Measurements from ENCODE around the gene ABCC4. TPM values are rescaled to one million over a fixed set of nuclear protein-coding genes. Genes with fewer than 3 reads are reported as not detected.

Gene ABCC4
- total RNA-seq, 1 donor from 2014 or later = 4.0 TPM

GRCh38 chr13:95337597-95337996 is 36.3 kb upstream of the ABCC4 start:
- H3K4me1 Mint-ChIP-seq (ENCODE audit: unreplicated experiment) = no peaks in the 10 kb centered on the region
- no peaks in the 10 kb centered on the region for H3K36me3 Mint-ChIP-seq (ENCODE audit: unreplicated experiment)
- H3K27me3 Mint-ChIP-seq (ENCODE audit: unreplicated experiment) = peaks cover 6% of the 10 kb centered on the region
- H3K9me3 Mint-ChIP-seq (ENCODE audit: unreplicated experiment) = no peaks in the 10 kb centered on the region
- H3K27ac Mint-ChIP-seq (ENCODE audit: unreplicated experiment) = no peak overlapping the region
- no peak for TF ChIP-seq CTCF (IDR thresholded peaks at IDR 0.05)
- no peak for DNase-seq (ENCODE audit: extremely low spot score, unreplicated experiment)
- H3K4me3 Mint-ChIP-seq (ENCODE audit: unreplicated experiment) = no peak overlapping the region

- Mint-ChIP-seq H3K4me3 (ENCODE audit: unreplicated experiment) (no peak overlapping the region), H3K36me3 (ENCODE audit: unreplicated experiment) (no peaks in the 10 kb centered on the region)
Observed at GRCh38 chr13:95335667-95336066, 34.4 kb upstream of the ABCC4 start.

GRCh38 chr13:95328386-95328785 is 27.1 kb upstream of the ABCC4 start:
- no peak for TF ChIP-seq CTCF (IDR thresholded peaks at IDR 0.05)
- H3K27ac Mint-ChIP-seq (ENCODE audit: unreplicated experiment) = no peak overlapping the region

More at GRCh38 chr13:95335667-95336066, 34.4 kb upstream of the ABCC4 start:
- Mint-ChIP-seq H3K9me3 (ENCODE audit: unreplicated experiment) (no peaks in the 10 kb centered on the region), H3K27ac (ENCODE audit: unreplicated experiment) (no peak overlapping the region), H3K27me3 (ENCODE audit: unreplicated experiment) (peaks cover 6% of the 10 kb centered on the region), H3K4me1 (ENCODE audit: unreplicated experiment) (no peaks in the 10 kb centered on the region)
- no peak for DNase-seq (ENCODE audit: extremely low spot score, unreplicated experiment)
- TF ChIP-seq CTCF (IDR thresholded peaks at IDR 0.05) = no peak

GRCh38 chr13:95327190-95327589 is 25.9 kb upstream of the ABCC4 start:
- H3K27ac Mint-ChIP-seq (ENCODE audit: unreplicated experiment) = no peak overlapping the region
- H3K36me3 Mint-ChIP-seq (ENCODE audit: unreplicated experiment) = no peaks in the 10 kb centered on the region
- TF ChIP-seq CTCF (IDR thresholded peaks at IDR 0.05) = no peak

More at GRCh38 chr13:95328386-95328785, 27.1 kb upstream of the ABCC4 start:
- Mint-ChIP-seq H3K9me3 (ENCODE audit: unreplicated experiment) (no peaks in the 10 kb centered on the region), H3K36me3 (ENCODE audit: unreplicated experiment) (no peaks in the 10 kb centered on the region), H3K4me3 (ENCODE audit: unreplicated experiment) (no peak overlapping the region), H3K27me3 (ENCODE audit: unreplicated experiment) (peaks cover 5% of the 10 kb centered on the region), H3K4me1 (ENCODE audit: unreplicated experiment) (no peaks in the 10 kb centered on the region)
- no peak for DNase-seq (ENCODE audit: extremely low spot score, unreplicated experiment)

GRCh38 chr13:95326695-95327094 is 25.4 kb upstream of the ABCC4 start:
- Mint-ChIP-seq H3K36me3 (ENCODE audit: unreplicated experiment) (no peaks in the 10 kb centered on the region), H3K4me1 (ENCODE audit: unreplicated experiment) (no peaks in the 10 kb centered on the region), H3K27me3 (ENCODE audit: unreplicated experiment) (peaks cover 5% of the 10 kb centered on the region), H3K27ac (ENCODE audit: unreplicated experiment) (no peak overlapping the region), H3K4me3 (ENCODE audit: unreplicated experiment) (no peak overlapping the region), H3K9me3 (ENCODE audit: unreplicated experiment) (no peaks in the 10 kb centered on the region)
- no peak for TF ChIP-seq CTCF (IDR thresholded peaks at IDR 0.05)
- no peak for DNase-seq (ENCODE audit: extremely low spot score, unreplicated experiment)

More at GRCh38 chr13:95327190-95327589, 25.9 kb upstream of the ABCC4 start:
- no peaks in the 10 kb centered on the region for H3K4me1 Mint-ChIP-seq (ENCODE audit: unreplicated experiment)
- H3K27me3 Mint-ChIP-seq (ENCODE audit: unreplicated experiment) = peaks cover 5% of the 10 kb centered on the region
- no peak for DNase-seq (ENCODE audit: extremely low spot score, unreplicated experiment)
- no peaks in the 10 kb centered on the region for H3K9me3 Mint-ChIP-seq (ENCODE audit: unreplicated experiment)
- no peak overlapping the region for H3K4me3 Mint-ChIP-seq (ENCODE audit: unreplicated experiment)

Measured in osteocyte (in vitro differentiated cells).